Skin epidermis (tissue), 12 donors: ENCODE results near the gene FPR1.

Experiments
- H3K27ac ChIP-seq, 21 experiments: fragments of 200-600 bp; sonication (generic) in 11 of 21; one replicate each; pipeline ENCODE4 v1.5.0; 2020; ENCODE audit warnings: mild to moderate bottlenecking in 3 of 21, inconsistent platforms in 2 of 21, moderate library complexity in 2 of 21
- H3K4me3 ChIP-seq, 7 experiments: fragments of 200-600 bp; sonication (generic) in 2 of 7; one replicate each; pipeline ENCODE4 v1.5.0; 2020; ENCODE audit warnings: inconsistent platforms in 2 of 7, mild to moderate bottlenecking in 2 of 7, moderate library complexity in 1 of 7

FPR1 gene

DNA sequence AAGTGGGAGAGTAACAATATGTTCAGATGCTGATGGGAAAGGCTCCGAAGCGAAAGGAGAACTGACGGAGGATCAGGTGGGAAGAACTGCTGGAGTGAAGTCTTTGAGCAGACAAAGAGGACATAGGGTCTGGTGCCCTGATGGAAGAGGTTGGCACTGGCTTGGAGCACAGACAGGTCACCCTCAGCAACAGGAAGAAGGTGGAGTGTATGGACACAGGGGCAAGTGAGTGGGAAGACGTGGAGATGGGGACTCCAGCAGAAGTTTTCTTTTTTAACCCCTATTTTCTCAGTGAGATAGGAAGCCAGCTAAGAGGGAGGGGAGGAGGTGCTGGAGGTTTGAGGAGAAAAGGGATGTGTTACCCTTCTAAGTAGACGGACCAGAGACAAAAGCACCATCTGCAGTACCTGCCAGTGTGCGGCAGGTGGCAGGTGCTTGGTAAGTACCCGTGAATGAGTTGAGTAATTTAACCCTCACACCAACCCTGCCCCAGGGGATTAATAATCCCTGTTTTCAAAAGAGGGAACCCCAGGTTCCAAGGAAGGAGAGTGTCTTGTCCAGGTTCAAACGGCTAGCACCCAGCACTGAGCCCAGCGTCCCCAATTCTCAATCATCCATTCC, 39.1 kb downstream of the FPR1 start:
- H3K4me3 ChIP-seq = no peak overlapping the region
- no peak overlapping the region for H3K27ac ChIP-seq

DNA sequence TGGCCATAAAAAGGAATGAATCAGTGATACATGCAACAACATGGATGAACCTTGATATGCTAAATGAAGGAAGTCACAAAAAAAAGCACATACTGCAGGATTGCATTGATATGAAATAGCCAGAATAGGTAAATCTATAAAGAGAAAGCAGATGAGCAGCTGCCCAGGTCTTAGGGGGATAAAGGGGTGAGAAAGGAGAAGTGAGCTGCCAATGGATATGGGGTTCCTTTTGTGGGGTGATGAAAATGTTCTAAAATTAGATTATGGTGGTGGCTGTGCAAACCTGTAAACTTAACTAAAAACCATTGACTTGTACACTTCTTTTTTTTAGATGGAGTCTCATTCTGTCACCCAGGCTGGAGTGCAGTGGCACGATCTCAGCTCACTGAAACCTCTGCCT, 40.0 kb downstream of the FPR1 start:
- Histone ChIP-seq H3K4me3 (no peak overlapping the region), H3K27ac (no peak overlapping the region)

DNA sequence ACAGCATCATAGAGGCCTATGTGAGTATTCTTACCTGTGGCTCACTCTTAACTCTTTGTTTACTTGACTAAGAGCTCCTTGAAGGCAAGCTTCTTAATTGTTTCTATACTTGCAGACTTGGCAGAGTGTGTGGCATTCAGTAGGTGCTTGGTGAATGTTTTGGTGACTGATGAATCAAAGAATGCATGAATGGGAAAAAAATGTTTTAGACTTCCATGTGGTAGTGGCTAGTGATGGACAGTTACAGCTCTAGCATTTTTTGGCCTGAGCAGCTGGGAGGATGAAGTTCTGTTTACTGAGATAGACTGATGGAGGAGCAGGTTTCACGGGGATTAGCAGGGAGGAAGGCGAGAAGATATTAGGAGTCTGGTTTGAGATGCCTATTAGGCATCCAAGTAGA, 41.5 kb downstream of the FPR1 start:
- H3K4me3 ChIP-seq = no peak overlapping the region
- H3K27ac ChIP-seq = no peak overlapping the region

DNA sequence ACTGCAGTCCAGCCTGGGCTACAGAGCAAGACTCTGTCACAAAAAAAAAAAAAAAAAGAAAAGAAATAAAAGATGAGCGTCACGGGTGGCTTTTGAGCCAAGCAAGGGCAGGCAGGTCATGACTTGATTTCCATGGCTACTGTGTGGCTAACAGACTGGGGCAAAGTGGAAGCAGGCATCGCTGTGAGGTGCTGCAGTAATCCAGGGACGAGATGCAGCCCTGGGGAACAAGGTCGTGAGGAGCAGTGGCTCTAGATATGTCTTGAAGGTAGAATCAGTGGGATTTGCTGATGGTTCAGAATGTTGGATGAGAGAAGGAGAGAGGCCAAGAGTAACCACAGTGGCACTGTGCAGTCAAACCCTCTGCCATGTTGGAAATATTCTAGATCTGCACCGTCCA, 42.1 kb downstream of the FPR1 start:
- Histone ChIP-seq H3K27ac (no peak overlapping the region), H3K4me3 (no peak overlapping the region)

- no peak overlapping the region for H3K4me3 ChIP-seq
- H3K27ac ChIP-seq = no peak overlapping the region
These were observed 42.9 kb downstream of the FPR1 start for GRCh38 chr19:51708811-51709210.

- no peak overlapping the region for H3K4me3 ChIP-seq
- no peak overlapping the region for H3K27ac ChIP-seq
These were observed 44.8 kb downstream of the FPR1 start for GRCh38 chr19:51706885-51707284.

- Histone ChIP-seq H3K4me3 (no peak overlapping the region), H3K27ac (no peak overlapping the region)
These were observed 45.4 kb downstream of the FPR1 start for GRCh38 chr19:51706296-51706695.

DNA sequence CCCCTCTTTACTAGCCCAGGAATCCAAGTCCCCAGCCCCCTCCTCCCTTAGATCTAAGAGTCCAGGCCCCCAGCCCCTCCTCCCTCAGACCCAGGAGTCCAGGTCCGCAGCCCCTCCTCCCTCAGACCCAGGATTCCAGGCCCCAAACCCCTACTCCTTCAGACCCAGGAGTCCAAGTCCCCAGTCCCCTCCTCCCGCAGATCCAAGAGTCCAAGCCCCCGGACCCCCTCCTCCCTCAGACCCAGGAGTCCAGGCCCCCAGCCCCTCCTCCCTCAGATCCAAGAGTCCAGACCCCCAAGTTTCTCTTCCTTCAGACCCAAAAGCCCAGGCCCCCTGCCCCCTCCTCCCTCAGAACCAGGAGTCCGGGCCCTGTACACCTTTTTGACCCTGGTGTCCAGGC, 47.1 kb downstream of the FPR1 start:
- Histone ChIP-seq H3K27ac (peak overlapping the region; percentile 42 to 99 (median 95)), H3K4me3 (peak overlapping the region; percentile 49 to 72 (median 63))

- Histone ChIP-seq H3K27ac (peak overlapping the region; percentile 42 to 99 (median 95)), H3K4me3 (peak overlapping the region; percentile 49 to 72 (median 63))
These were observed 47.8 kb downstream of the FPR1 start for GRCh38 chr19:51703575-51704515.

GRCh38 chr19:51702825-51703574, 48.7 kb downstream of the FPR1 start:
- peak overlapping the region; percentile 49 to 72 (median 63) for H3K4me3 ChIP-seq
- peak overlapping the region in 16 of 21 experiments; percentile 88 to 99 (median 96) for H3K27ac ChIP-seq

GRCh38 chr19:51702103-51702824, 49.4 kb downstream of the FPR1 start:
- peak overlapping the region in 11 of 21 experiments; percentile 1 to 99 (median 96) for H3K27ac ChIP-seq
- peak overlapping the region in 3 of 7 experiments; percentile 15 to 70 (median 49) for H3K4me3 ChIP-seq

GRCh38 chr19:51701468-51702100, 50.1 kb downstream of the FPR1 start:
- Histone ChIP-seq H3K27ac (peak overlapping the region in 7 of 21 experiments; percentile 94 to 99 (median 96)), H3K4me3 (no peak overlapping the region)

GRCh38 chr19:51699170-51699569, 52.5 kb downstream of the FPR1 start:
- no peak overlapping the region for H3K4me3 ChIP-seq
- H3K27ac ChIP-seq = no peak overlapping the region

GRCh38 chr19:51698296-51698695, 53.4 kb downstream of the FPR1 start:
- H3K27ac ChIP-seq = no peak overlapping the region
- H3K4me3 ChIP-seq = no peak overlapping the region

GRCh38 chr19:51697169-51697776, 54.4 kb downstream of the FPR1 start:
- Histone ChIP-seq H3K27ac (no peak overlapping the region), H3K4me3 (no peak overlapping the region)

- no peak overlapping the region for H3K27ac ChIP-seq
- H3K4me3 ChIP-seq = no peak overlapping the region
These were observed 55.1 kb downstream of the FPR1 start for GRCh38 chr19:51696606-51697005.
